GM21737 (cell line): Measurements from ENCODE around the gene SLC20A1.
"Not testable (repeated sequence)": the region's sequence is repeated elsewhere in the genome, so short reads cannot be mapped to it uniquely, and the experiment has no call there.

Experiments used
- ATAC-seq: cut with Tn5 transposase; IDR thresholded peaks from one replicate; pipeline ENCODE4 v1.9.1; 2021; ENCODE audit warnings: mild to moderate bottlenecking, moderate library complexity; ENCODE audit not compliant: unreplicated experiment

SLC20A1 gene

GRCh38 chr2:112703684-112704083 lies 57.9 kb downstream of the SLC20A1 start:
- no peak for ATAC-seq

GRCh38 chr2:112705575-112705974 lies 59.8 kb downstream of the SLC20A1 start:
- ATAC-seq: no peak

GRCh38 chr2:112706170-112706664 lies 60.5 kb downstream of the SLC20A1 start:
- no peak for ATAC-seq

DNA sequence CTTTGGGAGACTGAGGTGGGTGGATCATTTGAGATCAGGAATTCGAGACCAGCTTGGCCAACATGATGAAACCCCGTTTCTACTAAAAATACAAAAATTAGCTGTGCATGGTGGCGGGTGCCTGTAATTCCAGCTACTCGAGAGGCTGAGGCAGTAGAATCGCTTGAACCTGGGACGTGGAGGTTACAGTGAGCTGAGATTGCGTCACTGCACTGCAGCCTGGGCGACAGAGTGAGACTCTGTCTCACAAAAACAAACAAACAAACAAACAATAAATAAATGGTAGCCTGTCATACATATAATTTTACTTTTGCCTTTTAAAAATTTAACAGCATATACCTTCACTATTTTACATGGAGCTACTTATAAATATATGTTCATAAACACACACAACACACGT lies 61.2 kb downstream of the SLC20A1 start:
- not testable (repeated sequence) for ATAC-seq

DNA sequence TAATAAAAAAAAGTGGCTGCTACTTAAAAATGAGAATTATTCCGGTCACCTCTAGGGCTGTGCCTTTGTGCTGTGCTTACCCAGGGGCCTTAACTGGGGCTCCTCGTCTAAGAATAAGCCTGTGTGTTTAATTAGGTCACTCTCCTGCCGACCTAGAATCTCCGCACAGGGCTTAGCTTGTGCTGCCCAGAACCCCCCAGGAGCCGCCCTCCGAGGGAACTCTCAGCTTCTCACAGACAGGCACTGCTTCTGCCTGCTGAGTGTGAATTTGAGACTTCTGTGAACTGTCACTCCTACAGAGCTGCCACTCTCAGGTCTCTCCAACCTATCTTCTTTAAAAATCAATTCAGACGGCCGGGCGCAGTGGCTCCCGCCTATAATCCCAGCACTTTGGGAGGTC lies 63.2 kb downstream of the SLC20A1 start:
- no peak for ATAC-seq

DNA sequence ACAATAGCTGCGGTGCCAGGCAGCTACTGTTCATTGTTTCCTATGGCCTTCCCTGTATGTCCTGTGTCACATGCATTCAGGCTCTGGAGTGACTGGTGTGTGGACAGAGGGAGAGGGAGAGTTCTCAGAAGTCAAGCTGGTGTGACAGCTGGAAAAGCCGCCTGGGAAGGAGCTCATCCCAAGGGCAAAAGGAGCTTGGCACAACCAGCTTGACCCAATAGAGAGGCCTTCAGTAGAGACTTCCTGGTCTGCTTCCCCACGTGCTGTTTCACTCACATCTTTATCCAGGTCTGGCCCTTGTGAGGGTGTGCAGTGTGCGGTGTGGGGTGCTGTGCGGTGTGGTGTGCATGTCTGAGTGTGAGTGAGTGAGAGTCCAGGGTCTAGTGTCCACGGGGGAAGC lies 64.0 kb downstream of the SLC20A1 start:
- ATAC-seq: no peak

DNA sequence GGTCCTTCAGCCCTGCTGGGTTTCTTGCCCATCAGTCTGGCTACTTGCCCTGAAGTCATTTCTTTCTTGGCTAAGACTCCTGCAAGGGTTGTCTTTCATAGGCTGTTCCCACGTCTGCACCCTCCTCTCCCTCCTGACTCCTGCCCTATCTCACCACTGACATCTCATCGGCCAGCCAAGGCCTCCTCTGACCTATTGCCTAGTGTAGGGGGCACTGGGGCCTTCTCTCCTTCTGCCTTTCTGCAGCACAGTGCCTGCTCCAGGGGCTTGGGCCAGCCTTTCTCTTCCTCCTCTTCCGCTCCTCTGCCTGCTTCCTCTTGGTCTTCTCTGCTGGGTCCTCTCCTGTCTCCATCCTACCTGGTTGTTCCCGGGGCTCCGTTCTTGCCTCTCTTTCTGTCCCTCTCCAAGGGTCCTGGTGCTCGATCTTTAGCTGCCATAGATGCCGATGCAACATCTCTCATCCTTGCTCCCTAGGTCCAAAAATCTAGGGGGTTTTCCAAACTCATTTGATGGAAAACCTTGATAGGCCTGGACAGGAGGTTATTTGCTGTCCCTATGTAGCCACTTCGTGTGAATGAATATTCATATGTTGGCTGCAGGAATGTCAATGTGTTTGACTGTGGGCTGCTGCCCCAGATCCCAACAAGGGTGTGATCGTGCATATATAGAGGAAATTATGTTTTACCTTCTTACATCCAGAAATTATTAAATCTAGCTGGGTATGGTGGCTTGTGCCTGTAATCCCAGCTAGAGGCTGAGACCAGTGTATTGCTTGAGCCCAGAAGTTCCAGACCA lies 65.4 kb downstream of the SLC20A1 start:
- no peak for ATAC-seq

DNA sequence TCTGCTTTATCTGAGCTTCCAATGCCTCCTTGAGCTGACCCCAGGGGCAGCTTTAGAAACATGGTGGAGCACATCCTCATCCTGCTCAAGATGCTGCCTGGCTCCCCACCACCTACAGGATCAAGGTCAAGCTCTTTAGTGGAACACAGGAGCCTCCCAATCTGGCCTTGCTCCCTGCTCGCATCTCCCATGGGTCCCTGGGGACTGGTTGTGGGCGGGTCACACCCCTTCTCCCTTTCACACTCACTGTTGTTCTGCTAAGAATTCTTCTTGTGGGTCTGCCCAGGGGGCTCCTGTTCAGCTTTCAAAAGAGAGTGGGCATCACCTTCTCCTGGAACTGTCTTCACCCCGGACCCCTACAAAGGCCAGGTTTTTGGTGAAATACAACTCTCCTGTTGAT lies 66.7 kb downstream of the SLC20A1 start:
- ATAC-seq: no peak

- no peak for ATAC-seq
Measured at GRCh38 chr2:112712903-112713584, 67.3 kb downstream of the SLC20A1 start.
